T-helper 2 cell treated with Interferon-gamma antibody and Interleukin-4, amounts not matched to agents 5 μg/mL and 100 μg/mL, for 36 hours (primary cell): Measurements from ENCODE around the gene ALDH1L2.
"Not testable (repeated sequence)": the region's sequence is repeated elsewhere in the genome, so short reads cannot be mapped to it uniquely, and the experiment has no call there.

ENCODE experiments used
- DNase-seq: peaks from one replicate; pipeline ENCODE4 v3.0.0; 2021; ENCODE audit warnings: low spot score
- H3K27ac Mint-ChIP-seq: one replicate; pipeline ENCODE4 v1.8.0; 2021; ENCODE audit warnings: mild to moderate bottlenecking, mixed read lengths
- H3K27me3 Mint-ChIP-seq: one replicate; pipeline ENCODE4 v1.8.0; 2021; ENCODE audit warnings: low read depth, mixed read lengths
- H3K36me3 Mint-ChIP-seq: one replicate; pipeline ENCODE4 v1.8.0; 2021; ENCODE audit warnings: low read depth, mixed read lengths
- H3K4me1 Mint-ChIP-seq: one replicate; pipeline ENCODE4 v1.8.0; 2021; ENCODE audit warnings: low read depth, mixed read lengths
- H3K4me3 Mint-ChIP-seq: one replicate; pipeline ENCODE4 v1.8.0; 2022; ENCODE audit warnings: mild to moderate bottlenecking, moderate library complexity, mixed read lengths
- H3K9me3 Mint-ChIP-seq: one replicate; pipeline ENCODE4 v1.8.0; 2021; ENCODE audit warnings: mixed read lengths

The ALDH1L2 gene

GRCh38 chr12:105100207-105100985 lies 16.1 kb upstream of the ALDH1L2 start:
- no peak overlapping the region for H3K4me3 Mint-ChIP-seq
- peaks cover 60% of the 10 kb centered on the region for H3K27me3 Mint-ChIP-seq
- H3K27ac Mint-ChIP-seq: no peak overlapping the region
- DNase-seq: no peak
- peaks cover 14% of the 10 kb centered on the region for H3K9me3 Mint-ChIP-seq
- H3K36me3 Mint-ChIP-seq: no peaks in the 10 kb centered on the region
- peaks cover 6% of the 10 kb centered on the region for H3K4me1 Mint-ChIP-seq

GRCh38 chr12:105099356-105099755 lies 15.1 kb upstream of the ALDH1L2 start:
- no peak overlapping the region for H3K4me3 Mint-ChIP-seq
- H3K27me3 Mint-ChIP-seq: peaks cover 55% of the 10 kb centered on the region
- H3K4me1 Mint-ChIP-seq: peaks cover 6% of the 10 kb centered on the region
- peaks cover 13% of the 10 kb centered on the region for H3K9me3 Mint-ChIP-seq
- no peaks in the 10 kb centered on the region for H3K36me3 Mint-ChIP-seq
- DNase-seq: no peak
- H3K27ac Mint-ChIP-seq: no peak overlapping the region

- H3K4me3 Mint-ChIP-seq: not testable (repeated sequence)
- H3K9me3 Mint-ChIP-seq: peaks cover 18% of the 10 kb centered on the region
Observed at GRCh38 chr12:105095338-105095737, 11.1 kb upstream of the ALDH1L2 start.

GRCh38 chr12:105092336-105092735 lies 8.1 kb upstream of the ALDH1L2 start:
- Mint-ChIP-seq H3K27me3 (peaks cover 32% of the 10 kb centered on the region), H3K4me3 (no peak overlapping the region), H3K9me3 (peaks cover 18% of the 10 kb centered on the region), H3K4me1 (no peaks in the 10 kb centered on the region), H3K36me3 (no peaks in the 10 kb centered on the region), H3K27ac (no peak overlapping the region)
- no peak for DNase-seq

More at GRCh38 chr12:105095338-105095737, 11.1 kb upstream of the ALDH1L2 start:
- not testable (repeated sequence) for H3K36me3 Mint-ChIP-seq, H3K27ac Mint-ChIP-seq, DNase-seq, H3K4me1 Mint-ChIP-seq
- H3K27me3 Mint-ChIP-seq: peaks cover 54% of the 10 kb centered on the region

- no peak for DNase-seq
- Mint-ChIP-seq H3K9me3 (peaks cover 19% of the 10 kb centered on the region), H3K4me1 (no peaks in the 10 kb centered on the region), H3K27me3 (peaks cover 32% of the 10 kb centered on the region), H3K36me3 (no peaks in the 10 kb centered on the region), H3K27ac (no peak overlapping the region), H3K4me3 (no peak overlapping the region)
Observed at GRCh38 chr12:105091476-105092206, 7.4 kb upstream of the ALDH1L2 start.

- no peak overlapping the region for H3K4me3 Mint-ChIP-seq
- H3K27ac Mint-ChIP-seq: no peak overlapping the region
- no peak for DNase-seq
- no peaks in the 10 kb centered on the region for H3K36me3 Mint-ChIP-seq
- peaks cover 14% of the 10 kb centered on the region for H3K9me3 Mint-ChIP-seq
- peaks cover 36% of the 10 kb centered on the region for H3K27me3 Mint-ChIP-seq
- H3K4me1 Mint-ChIP-seq: peaks cover 2% of the 10 kb centered on the region
Observed at GRCh38 chr12:105090361-105090760, 6.1 kb upstream of the ALDH1L2 start.

- H3K27me3 Mint-ChIP-seq: peaks cover 37% of the 10 kb centered on the region
Observed at GRCh38 chr12:105089817-105090216, 5.6 kb upstream of the ALDH1L2 start.

GRCh38 chr12:105085501-105085900 lies 1.2 kb upstream of the ALDH1L2 start:
- Mint-ChIP-seq H3K27me3 (peaks cover 33% of the 10 kb centered on the region), H3K36me3 (no peaks in the 10 kb centered on the region), H3K27ac (no peak overlapping the region), H3K4me1 (peaks cover 11% of the 10 kb centered on the region), H3K9me3 (peaks cover 5% of the 10 kb centered on the region), H3K4me3 (peak overlapping the region; percentile 71)
- no peak for DNase-seq

More at GRCh38 chr12:105089817-105090216, 5.6 kb upstream of the ALDH1L2 start:
- Mint-ChIP-seq H3K27ac (no peak overlapping the region), H3K9me3 (peaks cover 10% of the 10 kb centered on the region), H3K4me3 (no peak overlapping the region), H3K36me3 (no peaks in the 10 kb centered on the region), H3K4me1 (peaks cover 3% of the 10 kb centered on the region)
- no peak for DNase-seq

- H3K27me3 Mint-ChIP-seq: peaks cover 37% of the 10 kb centered on the region
- H3K36me3 Mint-ChIP-seq: no peaks in the 10 kb centered on the region
- H3K27ac Mint-ChIP-seq: peak overlapping the region; percentile 50
- no peak for DNase-seq
- peak overlapping the region; percentile 83 for H3K4me3 Mint-ChIP-seq
- H3K4me1 Mint-ChIP-seq: peaks cover 11% of the 10 kb centered on the region
- H3K9me3 Mint-ChIP-seq: peaks cover 5% of the 10 kb centered on the region
Observed at GRCh38 chr12:105083551-105084105, 630 bp downstream of the ALDH1L2 start.

- H3K27ac Mint-ChIP-seq: no peak overlapping the region
- H3K4me1 Mint-ChIP-seq: peaks cover 11% of the 10 kb centered on the region
- peaks cover 39% of the 10 kb centered on the region for H3K27me3 Mint-ChIP-seq
- H3K4me3 Mint-ChIP-seq: no peak overlapping the region
- H3K9me3 Mint-ChIP-seq: peaks cover 5% of the 10 kb centered on the region
- no peaks in the 10 kb centered on the region for H3K36me3 Mint-ChIP-seq
- DNase-seq: no peak
Observed at GRCh38 chr12:105083031-105083430, 1.2 kb downstream of the ALDH1L2 start.

- Mint-ChIP-seq H3K9me3 (no peaks in the 10 kb centered on the region), H3K4me1 (peaks cover 7% of the 10 kb centered on the region), H3K27ac (no peak overlapping the region), H3K36me3 (no peaks in the 10 kb centered on the region), H3K27me3 (peaks cover 28% of the 10 kb centered on the region), H3K4me3 (no peak overlapping the region)
- no peak for DNase-seq
Observed at GRCh38 chr12:105078712-105079570, 5.3 kb downstream of the ALDH1L2 start.

GRCh38 chr12:105077435-105077834 lies 6.8 kb downstream of the ALDH1L2 start:
- H3K4me3 Mint-ChIP-seq: no peak overlapping the region
- no peaks in the 10 kb centered on the region for H3K36me3 Mint-ChIP-seq
- no peak for DNase-seq
- no peak overlapping the region for H3K27ac Mint-ChIP-seq
- H3K4me1 Mint-ChIP-seq: no peaks in the 10 kb centered on the region
- peaks cover 18% of the 10 kb centered on the region for H3K27me3 Mint-ChIP-seq
- H3K9me3 Mint-ChIP-seq: no peaks in the 10 kb centered on the region

- Mint-ChIP-seq H3K4me3 (no peak overlapping the region), H3K27ac (no peak overlapping the region), H3K9me3 (no peaks in the 10 kb centered on the region), H3K4me1 (no peaks in the 10 kb centered on the region), H3K27me3 (peaks cover 14% of the 10 kb centered on the region), H3K36me3 (no peaks in the 10 kb centered on the region)
- DNase-seq: no peak
Observed at GRCh38 chr12:105076913-105077312, 7.3 kb downstream of the ALDH1L2 start.
